ENCODE results near the gene LPP. TPM values are rescaled to one million over a fixed set of nuclear protein-coding genes. Genes with fewer than 3 reads are reported as not detected.

The LPP gene
- total RNA-seq, 8 experiments from 2014 or later = 6.0 to 77.8 (median 15.4) TPM

DNA sequence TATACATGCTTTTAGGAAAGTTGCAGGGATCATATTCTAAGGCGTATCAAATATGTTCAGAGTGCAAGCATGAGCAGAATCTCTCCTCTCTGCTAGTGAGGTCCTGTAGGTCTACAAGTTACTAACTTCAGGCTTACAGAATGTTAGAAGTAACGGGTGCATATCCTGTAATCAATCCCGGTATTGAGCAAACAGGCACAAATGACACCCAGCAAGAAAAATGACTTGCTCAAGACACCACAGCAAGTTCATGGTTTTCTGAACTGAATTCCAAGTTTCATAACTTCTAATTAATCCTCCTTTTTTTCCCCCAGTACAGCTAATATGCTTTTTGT is 663.9 kb downstream of the LPP start:
- Histone ChIP-seq H3K4me3 (no peak overlapping the region), H3K4me1 (replicated peaks in 1 of 2) (no peaks in the 10 kb centered on the region), H3K27ac (no peak overlapping the region)
- in situ Hi-C loops (cut with MboI; ENCODE audit: low pct_unique_long_range_greater_than_20kb in 2 of 9, low sequenced_read_pairs in 9 of 9, unreplicated experiment in 9 of 9) = no loop called here
- 40 to 100% (median 95%) methylated on average over 1 to 3 of the region's 3 CpGs for WGBS, 10 experiments
- no peak for ATAC-seq (replicated peaks in 6 of 8)

DNA sequence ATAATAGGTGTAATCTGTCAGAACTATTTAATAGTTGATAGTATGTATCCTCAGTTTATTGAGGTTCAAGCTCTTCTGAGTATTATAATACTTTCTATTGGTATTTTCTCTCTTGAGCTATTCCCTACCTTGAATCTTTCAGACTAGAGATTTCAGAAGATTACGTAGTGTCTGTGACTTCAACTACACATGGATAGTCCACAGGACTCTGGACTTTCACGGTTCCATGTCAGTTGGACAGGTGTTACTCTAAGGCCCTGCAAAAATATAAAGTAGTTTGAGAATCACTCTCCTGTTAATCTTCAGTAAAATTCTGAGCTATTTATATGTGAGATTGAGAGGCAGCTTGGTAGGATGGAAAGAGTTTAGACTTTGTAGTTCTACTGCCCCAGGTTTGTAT is 664.3 kb downstream of the LPP start:
- H3K4me1 ChIP-seq (replicated peaks in 1 of 2) = no peaks in the 10 kb centered on the region
- in situ Hi-C loops (cut with MboI; ENCODE audit: low pct_unique_long_range_greater_than_20kb in 2 of 9, low sequenced_read_pairs in 9 of 9, unreplicated experiment in 9 of 9) = no loop called here
- no peak overlapping the region for H3K4me3 ChIP-seq
- WGBS, 10 experiments = 83 to 100% (median 95%) methylated on average over 1 to 2 of the region's 2 CpGs; no CpG with 5 or more reads in 2 of the 10 experiments
- H3K27ac ChIP-seq = no peak overlapping the region
- ATAC-seq (replicated peaks in 6 of 8) = no peak

DNA sequence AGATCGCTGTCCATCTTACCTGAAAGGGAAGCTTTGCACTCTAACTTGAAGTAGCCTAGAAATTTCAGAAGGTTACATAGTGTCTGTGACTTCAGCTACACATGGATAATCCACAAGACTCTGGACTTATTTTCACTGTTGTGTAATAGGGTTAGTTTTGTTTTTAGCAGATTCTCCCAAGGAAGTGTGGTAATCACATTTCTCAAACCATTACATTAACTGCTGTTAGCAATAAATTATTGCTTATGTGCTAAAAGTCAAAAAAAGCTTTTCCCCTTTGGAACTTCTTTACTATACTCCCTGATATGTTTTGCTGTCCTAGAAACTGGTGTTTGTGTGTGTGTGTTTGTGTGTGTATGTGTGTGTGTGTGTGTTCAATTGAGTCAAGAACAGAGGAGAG is 666.0 kb downstream of the LPP start:
- peak in 1 of 8 experiments; percentile 29 for ATAC-seq (replicated peaks in 6 of 8)
- Histone ChIP-seq H3K4me3 (no peak overlapping the region), H3K27ac (no peak overlapping the region), H3K4me1 (replicated peaks in 1 of 2) (no peaks in the 10 kb centered on the region)
- WGBS, 10 experiments = 86 to 100% (median 100%) methylated on average over 1 of the region's 1 CpG; no CpG with 5 or more reads in 3 of the 10 experiments
- in situ Hi-C loops (cut with MboI; ENCODE audit: low pct_unique_long_range_greater_than_20kb in 2 of 9, low sequenced_read_pairs in 9 of 9, unreplicated experiment in 9 of 9) = no loop called here

GRCh38 chr3:188822004-188822403 is 668.0 kb downstream of the LPP start:
- 75 to 100% (median 90%) methylated on average over 1 to 4 of the region's 4 CpGs; no CpG with 5 or more reads in 2 of the 10 experiments for WGBS, 10 experiments
- Histone ChIP-seq H3K27ac (no peak overlapping the region), H3K4me3 (no peak overlapping the region), H3K4me1 (replicated peaks in 1 of 2) (no peaks in the 10 kb centered on the region)
- ATAC-seq (replicated peaks in 6 of 8) = no peak
- in situ Hi-C loops (cut with MboI; ENCODE audit: low pct_unique_long_range_greater_than_20kb in 2 of 9, low sequenced_read_pairs in 9 of 9, unreplicated experiment in 9 of 9) = no loop called here

- Histone ChIP-seq H3K4me3 (no peak overlapping the region), H3K4me1 (replicated peaks in 1 of 2) (peaks cover 0 to 3% of the 10 kb centered on the region in 2 donors), H3K27ac (no peak overlapping the region)
- in situ Hi-C loops (cut with MboI; ENCODE audit: low pct_unique_long_range_greater_than_20kb in 2 of 9, low sequenced_read_pairs in 9 of 9, unreplicated experiment in 9 of 9) = no loop called here
- no peak for ATAC-seq (replicated peaks in 6 of 8)
- 83 to 100% (median 100%) methylated on average over 1 to 2 of the region's 2 CpGs; no CpG with 5 or more reads in 3 of the 10 experiments for WGBS, 10 experiments
Measured at GRCh38 chr3:188822411-188822810, 668.5 kb downstream of the LPP start.

GRCh38 chr3:188824566-188824965 is 670.6 kb downstream of the LPP start:
- H3K4me3 ChIP-seq = no peak overlapping the region
- in situ Hi-C loops (cut with MboI; ENCODE audit: low pct_unique_long_range_greater_than_20kb in 2 of 9, low sequenced_read_pairs in 9 of 9, unreplicated experiment in 9 of 9) = no loop called here
- no peak overlapping the region for H3K27ac ChIP-seq
- H3K4me1 ChIP-seq (replicated peaks in 1 of 2) = peaks cover 0 to 3% of the 10 kb centered on the region in 2 donors
- 7 to 100% (median 72%) methylated on average over 1 to 8 of the region's 8 CpGs; no CpG with 5 or more reads in 1 of the 10 experiments for WGBS, 10 experiments
- ATAC-seq (replicated peaks in 6 of 8) = peak in 5 of 8 experiments; percentile 29 to 65 (median 64)

DNA sequence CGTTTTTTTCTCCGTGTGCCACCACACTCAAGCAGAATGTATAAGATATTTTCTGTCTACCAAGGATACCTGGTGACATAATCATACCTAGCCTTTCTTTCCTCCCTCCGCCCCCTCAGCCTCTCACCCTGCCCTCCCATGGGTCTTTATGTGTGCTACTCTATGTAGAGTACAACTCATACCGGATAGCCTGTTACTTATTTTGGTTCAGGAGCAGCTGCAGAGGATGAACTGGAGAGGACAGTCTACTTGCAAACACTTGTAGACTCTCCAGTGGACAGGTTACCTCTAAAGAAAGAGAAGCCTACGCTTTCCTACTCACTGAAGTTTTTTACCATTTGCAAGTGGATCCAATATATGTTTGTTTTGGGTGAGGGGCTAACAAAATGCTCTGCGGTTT is 671.9 kb downstream of the LPP start:
- ATAC-seq (replicated peaks in 6 of 8) = no peak
- H3K4me3 ChIP-seq = no peak overlapping the region
- WGBS, 10 experiments = 63 to 100% (median 98%) methylated on average over 1 to 5 of the region's 6 CpGs
- peaks cover 0 to 3% of the 10 kb centered on the region in 2 donors for H3K4me1 ChIP-seq (replicated peaks in 1 of 2)
- in situ Hi-C loops (cut with MboI; ENCODE audit: low pct_unique_long_range_greater_than_20kb in 2 of 9, low sequenced_read_pairs in 9 of 9, unreplicated experiment in 9 of 9) = no loop called here
- H3K27ac ChIP-seq = no peak overlapping the region

DNA sequence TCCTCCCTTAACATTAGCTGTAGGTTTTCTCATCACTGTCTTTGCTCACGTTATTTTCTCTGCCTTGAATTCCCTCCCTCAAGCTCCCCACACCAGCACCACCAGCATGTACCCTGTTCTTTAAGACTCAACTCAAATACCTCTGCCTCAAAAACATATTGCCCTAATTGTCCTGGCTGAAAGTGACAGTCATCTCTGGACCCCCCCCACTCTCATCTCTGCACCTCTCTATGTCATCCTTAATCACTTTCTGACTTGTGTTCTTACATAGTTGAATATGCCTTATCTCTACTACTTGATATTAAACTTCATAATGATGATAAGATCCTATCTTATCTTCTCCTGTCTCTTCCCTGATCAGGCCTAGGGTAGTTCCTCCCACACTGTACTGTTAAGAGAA is 672.6 kb downstream of the LPP start:
- no peak overlapping the region for H3K27ac ChIP-seq
- in situ Hi-C loops (cut with MboI; ENCODE audit: low pct_unique_long_range_greater_than_20kb in 2 of 9, low sequenced_read_pairs in 9 of 9, unreplicated experiment in 9 of 9) = no loop called here
- ATAC-seq (replicated peaks in 6 of 8) = no peak
- 50 to 100% (median 80%) methylated on average over 1 of the region's 1 CpG; no CpG with 5 or more reads in 5 of the 10 experiments for WGBS, 10 experiments
- H3K4me1 ChIP-seq (replicated peaks in 1 of 2) = peaks cover 0 to 3% of the 10 kb centered on the region in 2 donors
- no peak overlapping the region for H3K4me3 ChIP-seq

- H3K4me1 ChIP-seq (replicated peaks in 1 of 2) = peaks cover 0 to 3% of the 10 kb centered on the region in 2 donors
- 60 to 100% (median 80%) methylated on average over 1 of the region's 1 CpG; no CpG with 5 or more reads in 5 of the 10 experiments for WGBS, 10 experiments
- no peak overlapping the region for H3K27ac ChIP-seq
- no peak for ATAC-seq (replicated peaks in 6 of 8)
- in situ Hi-C loops (cut with MboI; ENCODE audit: low pct_unique_long_range_greater_than_20kb in 2 of 9, low sequenced_read_pairs in 9 of 9, unreplicated experiment in 9 of 9) = no loop called here
- H3K4me3 ChIP-seq = no peak overlapping the region
Measured at GRCh38 chr3:188827103-188827502, 673.1 kb downstream of the LPP start.

DNA sequence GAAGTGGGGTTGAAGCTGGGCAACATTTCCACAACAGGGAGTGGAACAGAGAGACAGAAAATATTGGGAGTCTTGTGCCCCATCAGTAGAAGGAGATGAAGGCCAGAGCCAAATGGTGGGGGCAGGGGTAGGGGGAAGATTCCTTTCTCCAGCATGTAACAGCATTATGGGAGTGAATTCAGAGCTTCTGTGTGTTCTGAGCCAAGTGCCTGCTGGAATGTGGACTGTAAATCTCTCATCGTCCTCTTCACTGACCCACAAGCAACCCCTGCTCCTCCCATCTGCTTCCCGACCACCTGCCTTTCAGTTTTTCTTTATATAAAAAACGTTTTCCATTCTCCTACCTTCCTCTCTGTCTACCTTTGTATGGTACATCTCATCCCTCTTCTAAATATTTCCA is 673.6 kb downstream of the LPP start:
- WGBS, 10 experiments = 11 to 54% (median 30%) methylated on average over 1 to 3 of the region's 3 CpGs
- in situ Hi-C loops (cut with MboI; ENCODE audit: low pct_unique_long_range_greater_than_20kb in 2 of 9, low sequenced_read_pairs in 9 of 9, unreplicated experiment in 9 of 9) = no loop called here

GRCh38 chr3:188829130-188829529 is 675.2 kb downstream of the LPP start:
- H3K27ac ChIP-seq = no peak overlapping the region
- H3K4me3 ChIP-seq = no peak overlapping the region
- 67 to 100% (median 95%) methylated on average over 1 to 6 of the region's 6 CpGs; no CpG with 5 or more reads in 3 of the 10 experiments for WGBS, 10 experiments
- H3K4me1 ChIP-seq (replicated peaks in 1 of 2) = peaks cover 0 to 3% of the 10 kb centered on the region in 2 donors
- ATAC-seq (replicated peaks in 6 of 8) = no peak
- in situ Hi-C loops (cut with MboI; ENCODE audit: low pct_unique_long_range_greater_than_20kb in 2 of 9, low sequenced_read_pairs in 9 of 9, unreplicated experiment in 9 of 9) = no loop called here

More for the DNA sequence above, 673.6 kb downstream of the LPP start:
- peaks cover 0 to 3% of the 10 kb centered on the region in 2 donors for H3K4me1 ChIP-seq (replicated peaks in 1 of 2)
- no peak overlapping the region for H3K27ac ChIP-seq
- ATAC-seq (replicated peaks in 6 of 8) = no peak
- no peak overlapping the region for H3K4me3 ChIP-seq

- Histone ChIP-seq H3K27ac (no peak overlapping the region), H3K4me3 (no peak overlapping the region), H3K4me1 (replicated peaks in 1 of 2) (peaks cover 0 to 3% of the 10 kb centered on the region in 2 donors)
- in situ Hi-C loops (cut with MboI; ENCODE audit: low pct_unique_long_range_greater_than_20kb in 2 of 9, low sequenced_read_pairs in 9 of 9, unreplicated experiment in 9 of 9) = no loop called here
- WGBS, 10 experiments = 33 to 100% (median 83%) methylated on average over 1 to 3 of the region's 3 CpGs; no CpG with 5 or more reads in 4 of the 10 experiments
- ATAC-seq (replicated peaks in 6 of 8) = no peak
Measured at GRCh38 chr3:188829576-188829975, 675.6 kb downstream of the LPP start.

DNA sequence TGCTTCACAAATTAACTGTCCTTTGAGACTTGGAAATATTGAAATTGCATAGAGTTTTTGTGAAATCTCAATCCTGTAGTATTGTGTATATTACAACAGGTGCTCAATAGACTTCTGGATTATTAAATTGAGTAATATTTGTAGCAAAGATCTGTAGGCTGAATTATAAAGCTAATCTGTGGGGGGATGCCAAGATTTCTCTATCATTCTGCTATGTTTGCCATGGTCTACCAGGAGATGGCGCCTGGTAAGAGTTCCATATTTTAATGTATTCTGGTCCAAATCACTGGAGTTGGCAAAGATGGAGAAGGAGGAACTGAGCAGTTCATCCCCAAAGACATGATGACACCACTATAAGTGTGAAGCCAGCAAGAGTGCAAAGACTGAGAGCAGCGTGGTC is 676.9 kb downstream of the LPP start:
- ATAC-seq (replicated peaks in 6 of 8) = no peak
- H3K4me1 ChIP-seq (replicated peaks in 1 of 2) = peaks cover 0 to 3% of the 10 kb centered on the region in 2 donors
- in situ Hi-C loops (cut with MboI; ENCODE audit: low pct_unique_long_range_greater_than_20kb in 2 of 9, low sequenced_read_pairs in 9 of 9, unreplicated experiment in 9 of 9) = no loop called here
- 0 to 100% (median 82%) methylated on average over 1 to 2 of the region's 2 CpGs; no CpG with 5 or more reads in 2 of the 10 experiments for WGBS, 10 experiments
- H3K27ac ChIP-seq = no peak overlapping the region
- no peak overlapping the region for H3K4me3 ChIP-seq

GRCh38 chr3:188832146-188832545 is 678.2 kb downstream of the LPP start:
- no peak for ATAC-seq (replicated peaks in 6 of 8)
- peaks cover 0 to 2% of the 10 kb centered on the region in 2 donors for H3K4me1 ChIP-seq (replicated peaks in 1 of 2)
- no peak overlapping the region for H3K27ac ChIP-seq
- WGBS, 10 experiments = 57 to 100% (median 93%) methylated on average over 1 to 3 of the region's 3 CpGs; no CpG with 5 or more reads in 2 of the 10 experiments
- H3K4me3 ChIP-seq = no peak overlapping the region
- in situ Hi-C loops (cut with MboI; ENCODE audit: low pct_unique_long_range_greater_than_20kb in 2 of 9, low sequenced_read_pairs in 9 of 9, unreplicated experiment in 9 of 9) = no loop called here
